Left ventricle myocardium inferior (tissue), 1 donor: ENCODE data around the gene YIPF2. TPM values are rescaled to one million over a fixed set of nuclear protein-coding genes. Genes with fewer than 3 reads are reported as not detected.

ENCODE experiments used
- DNase-seq: peaks from one replicate; pipeline ENCODE4 v3.0.0-alpha.2; 2020
- H3K27ac ChIP-seq: fragments of 200-600 bp; replicated peaks from 2 replicates; pipeline ENCODE4 v1.8.0; 2021
- H3K27me3 ChIP-seq: fragments of 200-600 bp; 2 replicates; pipeline ENCODE4 v1.8.0; 2021; ENCODE audit warnings: low read depth
- H3K36me3 ChIP-seq: fragments of 200-600 bp; 2 replicates; pipeline ENCODE4 v1.8.0; 2021
- H3K4me1 ChIP-seq: fragments of 200-600 bp; 2 replicates; pipeline ENCODE4 v1.8.0; 2021
- H3K4me3 ChIP-seq: fragments of 200-600 bp; 2 replicates; pipeline ENCODE4 v1.8.0; 2021; ENCODE audit warnings: mild to moderate bottlenecking, moderate library complexity
- H3K9me3 ChIP-seq: fragments of 200-600 bp; replicated peaks from 2 replicates; pipeline ENCODE4 v1.8.0; 2021
- intact Hi-C: fragments of 100-400 bp; cut with micrococcal nuclease; formaldehyde crosslinking; loops from one replicate; pipeline ENCODE4 v1.11.0; 2022
- total RNA-seq: library from RNA; stranded (reverse); fragmentation: NEBNext Ultra II Directional; extraction: Animal tissue kit (Norgen Biotek cat#: 25700); gene quantifications from one replicate; pipeline ENCODE4 v1.2.1, GENCODE V29; 2021
- TF ChIP-seq, protein P1 (sequence below): fragments of 200-600 bp; IDR thresholded peaks from 2 replicates; pipeline ENCODE4 v1.8.0; 2021; ENCODE audit warnings: antibody characterized with exemption, mild to moderate bottlenecking, borderline replicate concordance
- donor health status: DM: no; HTN: yes; CAD: no; lungs with severe emphysema.

YIPF2 gene
- total RNA-seq, 1 donor from 2014 or later = 13.1 TPM

DNA sequence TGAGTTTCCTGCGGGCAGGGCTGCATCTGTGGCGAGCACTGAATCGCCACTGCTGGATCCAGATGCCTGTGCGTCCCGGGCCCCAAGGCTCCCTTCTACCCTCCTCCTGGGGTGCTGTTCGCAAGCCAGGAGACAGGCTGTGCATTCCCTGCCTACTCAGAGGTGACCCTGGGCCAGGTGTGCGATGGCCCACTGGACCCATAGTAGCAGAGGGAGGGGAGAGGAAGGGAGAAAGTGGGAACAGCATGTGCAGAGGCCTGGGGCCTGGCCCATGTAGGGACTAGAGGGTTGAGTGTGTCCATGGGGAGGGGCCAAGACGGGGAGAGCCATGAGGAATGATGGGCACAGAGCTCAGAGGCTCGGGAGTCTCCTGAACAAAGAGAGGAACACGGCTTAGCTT, 29.8 kb downstream of the YIPF2 start:
- peak overlapping the region; percentile 66 for H3K27ac ChIP-seq
- peaks cover 69% of the 10 kb centered on the region for H3K4me1 ChIP-seq
- no peaks in the 10 kb centered on the region for H3K27me3 ChIP-seq
- no peak for DNase-seq
- no peaks in the 10 kb centered on the region for H3K36me3 ChIP-seq
- H3K4me3 ChIP-seq = no peak overlapping the region
- H3K9me3 ChIP-seq = peaks cover 13% of the 10 kb centered on the region
- TF ChIP-seq, protein P1, sequence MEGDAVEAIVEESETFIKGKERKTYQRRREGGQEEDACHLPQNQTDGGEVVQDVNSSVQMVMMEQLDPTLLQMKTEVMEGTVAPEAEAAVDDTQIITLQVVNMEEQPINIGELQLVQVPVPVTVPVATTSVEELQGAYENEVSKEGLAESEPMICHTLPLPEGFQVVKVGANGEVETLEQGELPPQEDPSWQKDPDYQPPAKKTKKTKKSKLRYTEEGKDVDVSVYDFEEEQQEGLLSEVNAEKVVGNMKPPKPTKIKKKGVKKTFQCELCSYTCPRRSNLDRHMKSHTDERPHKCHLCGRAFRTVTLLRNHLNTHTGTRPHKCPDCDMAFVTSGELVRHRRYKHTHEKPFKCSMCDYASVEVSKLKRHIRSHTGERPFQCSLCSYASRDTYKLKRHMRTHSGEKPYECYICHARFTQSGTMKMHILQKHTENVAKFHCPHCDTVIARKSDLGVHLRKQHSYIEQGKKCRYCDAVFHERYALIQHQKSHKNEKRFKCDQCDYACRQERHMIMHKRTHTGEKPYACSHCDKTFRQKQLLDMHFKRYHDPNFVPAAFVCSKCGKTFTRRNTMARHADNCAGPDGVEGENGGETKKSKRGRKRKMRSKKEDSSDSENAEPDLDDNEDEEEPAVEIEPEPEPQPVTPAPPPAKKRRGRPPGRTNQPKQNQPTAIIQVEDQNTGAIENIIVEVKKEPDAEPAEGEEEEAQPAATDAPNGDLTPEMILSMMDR = no peak
- intact Hi-C loops = no loop called here

DNA sequence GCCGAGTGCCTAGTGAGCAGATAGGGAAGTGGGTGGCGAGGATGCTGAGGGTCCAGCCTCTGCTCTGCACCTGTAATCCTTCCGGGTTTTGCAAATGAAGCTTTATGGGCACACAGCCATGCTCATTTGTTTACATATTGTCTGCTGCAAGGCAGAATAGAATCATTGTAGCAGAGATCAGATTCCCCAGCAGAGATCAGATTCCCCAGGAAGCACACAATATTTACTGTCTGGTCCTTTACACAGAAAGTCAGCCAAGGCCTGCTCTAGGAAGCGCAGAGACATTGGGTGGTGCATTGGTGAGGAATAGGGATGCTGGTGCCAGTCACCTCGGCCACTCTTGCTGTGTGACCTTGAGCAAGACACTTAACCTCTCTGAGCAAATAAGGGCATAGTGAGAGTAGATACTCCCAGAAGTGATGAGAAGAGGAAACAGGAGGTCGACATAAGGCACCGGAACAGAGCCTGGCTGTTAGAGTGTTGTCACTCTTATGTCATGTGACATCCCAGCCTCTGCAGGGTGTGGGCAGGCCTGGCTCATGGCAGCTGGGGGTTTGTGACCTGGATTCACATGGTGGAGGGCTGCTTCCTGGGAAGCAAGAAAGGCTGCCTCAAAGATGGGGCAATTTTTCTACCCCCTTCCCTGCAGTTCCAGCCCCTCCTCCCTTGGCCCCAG, 31.4 kb downstream of the YIPF2 start:
- no peak for DNase-seq
- Histone ChIP-seq H3K4me1 (peaks cover 83% of the 10 kb centered on the region), H3K27ac (no peak overlapping the region), H3K27me3 (no peaks in the 10 kb centered on the region), H3K36me3 (no peaks in the 10 kb centered on the region), H3K4me3 (no peak overlapping the region), H3K9me3 (no peaks in the 10 kb centered on the region)
- intact Hi-C loops = no loop called here
- TF ChIP-seq, protein P1 = no peak

DNA sequence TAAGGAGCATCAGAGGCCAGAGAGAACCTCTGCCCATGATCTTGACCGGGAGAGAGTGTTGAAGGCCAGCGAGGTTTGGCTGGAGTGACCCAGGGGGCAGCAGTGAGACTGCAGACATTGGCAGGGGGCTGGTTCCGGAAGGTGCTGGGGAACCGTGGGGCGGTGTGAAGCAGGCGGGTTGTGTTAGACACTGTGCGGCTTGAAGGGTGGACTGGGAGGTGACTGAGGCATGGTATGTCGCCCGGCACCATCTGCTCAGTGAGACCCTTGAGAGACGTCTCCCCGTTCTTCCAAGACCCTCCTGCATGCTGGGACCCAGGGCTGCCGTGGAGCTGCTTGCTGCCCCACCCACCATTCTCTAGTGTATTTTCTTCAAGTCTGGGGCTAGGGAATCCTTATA, 32.5 kb downstream of the YIPF2 start:
- no peak overlapping the region for H3K4me3 ChIP-seq

DNA sequence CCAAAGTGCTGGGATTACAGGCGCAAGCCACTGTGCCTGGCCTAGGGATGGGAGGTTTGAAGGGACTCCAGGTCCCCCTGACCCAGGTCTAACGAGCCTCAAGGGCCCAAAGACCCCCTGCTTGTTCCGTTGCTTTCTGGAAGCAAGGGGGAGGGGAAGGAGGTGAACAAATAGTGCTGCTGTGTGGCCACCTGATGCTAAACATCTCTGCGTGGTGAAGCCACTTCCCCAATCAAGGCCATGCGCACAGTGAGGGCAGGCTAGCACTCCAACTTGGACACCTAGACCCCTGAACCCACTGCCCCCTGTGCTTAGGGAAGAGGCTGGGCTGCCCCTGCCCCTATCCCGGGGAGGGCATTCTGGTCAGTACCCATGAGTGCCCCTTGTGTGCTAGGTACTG, 33.1 kb downstream of the YIPF2 start:
- no peak for DNase-seq

More for the DNA sequence above, 32.5 kb downstream of the YIPF2 start:
- Histone ChIP-seq H3K4me1 (peaks cover 83% of the 10 kb centered on the region), H3K27me3 (no peaks in the 10 kb centered on the region), H3K36me3 (no peaks in the 10 kb centered on the region), H3K27ac (no peak overlapping the region), H3K9me3 (no peaks in the 10 kb centered on the region)
- no peak for DNase-seq
- TF ChIP-seq, protein P1 = no peak
- intact Hi-C loops = no loop called here

DNA sequence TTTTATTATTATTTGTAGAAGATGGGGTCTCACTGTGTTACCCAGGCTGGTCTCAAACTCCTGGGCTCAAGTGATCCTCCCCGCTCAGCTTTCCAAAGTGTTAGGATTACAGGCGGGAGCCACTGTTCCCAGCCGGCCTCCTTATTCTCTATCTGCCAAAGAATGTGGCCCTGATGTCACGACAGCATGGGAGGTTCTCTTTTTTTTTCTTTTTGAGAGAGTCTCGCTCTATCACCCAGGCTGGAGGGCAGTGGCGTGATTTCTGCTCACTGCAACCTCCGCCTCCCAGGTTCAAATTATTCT, 33.6 kb downstream of the YIPF2 start:
- TF ChIP-seq, protein P1 = no peak
- intact Hi-C loops = no loop called here
- H3K27ac ChIP-seq = no peak overlapping the region
- no peaks in the 10 kb centered on the region for H3K9me3 ChIP-seq
- no peaks in the 10 kb centered on the region for H3K36me3 ChIP-seq
- no peaks in the 10 kb centered on the region for H3K27me3 ChIP-seq
- H3K4me3 ChIP-seq = no peak overlapping the region
- DNase-seq = no peak
- peaks cover 78% of the 10 kb centered on the region for H3K4me1 ChIP-seq

More for the DNA sequence above, 33.1 kb downstream of the YIPF2 start:
- peaks cover 83% of the 10 kb centered on the region for H3K4me1 ChIP-seq
- H3K27me3 ChIP-seq = no peaks in the 10 kb centered on the region
- H3K9me3 ChIP-seq = no peaks in the 10 kb centered on the region
- TF ChIP-seq, protein P1 = no peak
- H3K36me3 ChIP-seq = no peaks in the 10 kb centered on the region
- H3K27ac ChIP-seq = no peak overlapping the region
- H3K4me3 ChIP-seq = no peak overlapping the region
- intact Hi-C loops = no loop called here
